ENCODE data around the gene VANGL2.

Gene VANGL2

DNA sequence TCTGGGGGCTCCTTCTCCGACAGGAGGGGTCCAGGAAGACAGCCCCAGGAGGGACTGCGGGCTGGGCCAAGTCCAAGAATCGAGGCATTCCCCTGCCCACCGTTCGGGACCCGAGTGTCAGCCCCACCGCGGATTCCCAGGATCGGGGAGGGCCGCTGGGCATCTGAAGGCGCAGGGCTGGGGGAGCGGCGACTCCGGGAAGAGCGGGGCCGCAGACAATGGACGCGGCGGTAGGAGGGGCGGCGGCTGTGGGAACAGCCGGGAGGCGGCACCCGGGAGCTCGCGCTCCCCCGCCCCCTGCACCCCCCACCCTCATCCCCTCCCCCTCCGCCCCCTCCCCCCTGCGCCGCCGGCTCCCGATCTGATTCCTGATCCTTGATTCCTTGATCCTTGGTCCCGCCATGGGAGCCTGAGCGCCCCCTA, at the start of gene VANGL2:
VANGL2 (plus strand) TSS at position 342 of the 423 bp plus-strand sequence. CDS start 15,274 bp downstream, outside the sequence.
- in situ Hi-C loops (cut with HindIII; ENCODE audit: low sequenced_read_pairs): no loop called here

DNA sequence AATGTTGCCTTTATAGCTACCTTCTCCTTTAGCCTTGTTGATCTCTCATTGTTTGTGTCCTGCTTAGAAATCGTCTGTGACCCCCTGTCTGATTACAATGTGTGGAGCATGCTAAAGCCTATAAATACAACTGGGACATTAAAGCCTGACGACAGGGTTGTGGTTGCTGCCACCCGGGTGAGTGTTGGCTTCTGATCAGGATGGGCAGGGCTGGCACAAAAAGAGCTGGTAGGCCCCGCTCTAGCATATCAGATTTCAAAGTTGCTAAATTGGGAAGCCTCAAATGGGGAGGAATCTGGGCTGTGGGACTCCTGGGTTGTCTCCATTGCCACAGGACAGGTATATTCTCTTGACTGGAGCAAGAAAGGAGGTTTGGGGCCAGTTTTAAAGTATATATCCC, 48.7 kb upstream of the VANGL2 start:
- in situ Hi-C loops (cut with HindIII; ENCODE audit: low sequenced_read_pairs): no loop called here

DNA sequence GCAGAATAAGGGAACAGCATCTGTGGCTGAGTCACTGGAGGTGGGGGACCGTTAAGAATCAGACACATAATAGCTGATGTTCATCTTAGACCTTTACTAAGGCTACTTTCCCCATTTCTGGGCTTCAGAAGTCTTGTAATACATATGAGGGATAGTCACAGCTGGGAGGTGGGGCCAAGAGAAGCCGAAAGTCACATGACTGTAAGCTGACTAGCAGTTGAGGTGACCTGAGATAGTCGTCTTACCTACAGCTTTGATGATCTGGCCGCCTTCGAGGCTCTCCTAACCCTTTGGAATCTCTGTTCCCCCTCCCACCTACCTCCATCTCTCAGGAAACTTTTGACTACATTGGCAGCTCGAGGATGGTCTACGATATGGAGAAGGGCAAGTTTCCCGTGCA, 47.8 kb upstream of the VANGL2 start:
- in situ Hi-C loops (cut with HindIII; ENCODE audit: low sequenced_read_pairs): no loop called here

DNA sequence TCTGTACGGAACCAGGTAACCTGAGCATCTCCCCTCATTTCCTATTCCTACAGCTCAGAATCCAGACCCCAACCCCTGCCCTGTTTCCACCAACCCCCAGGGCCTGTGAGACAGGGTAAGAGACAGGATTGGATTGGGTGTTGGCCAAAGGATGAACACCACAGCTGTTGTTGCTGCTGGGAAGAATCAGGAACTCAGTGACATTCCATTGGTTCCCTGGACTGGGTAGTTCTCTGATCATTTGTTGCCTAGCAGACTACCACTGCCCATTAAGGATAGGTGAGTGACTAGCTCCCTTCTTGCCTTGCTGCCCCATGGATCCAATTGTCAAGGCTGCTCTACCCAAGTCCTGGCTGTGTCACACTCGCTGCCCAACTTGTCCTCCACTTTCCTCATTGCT, 47.1 kb upstream of the VANGL2 start:
- in situ Hi-C loops (cut with HindIII; ENCODE audit: low sequenced_read_pairs): no loop called here

DNA sequence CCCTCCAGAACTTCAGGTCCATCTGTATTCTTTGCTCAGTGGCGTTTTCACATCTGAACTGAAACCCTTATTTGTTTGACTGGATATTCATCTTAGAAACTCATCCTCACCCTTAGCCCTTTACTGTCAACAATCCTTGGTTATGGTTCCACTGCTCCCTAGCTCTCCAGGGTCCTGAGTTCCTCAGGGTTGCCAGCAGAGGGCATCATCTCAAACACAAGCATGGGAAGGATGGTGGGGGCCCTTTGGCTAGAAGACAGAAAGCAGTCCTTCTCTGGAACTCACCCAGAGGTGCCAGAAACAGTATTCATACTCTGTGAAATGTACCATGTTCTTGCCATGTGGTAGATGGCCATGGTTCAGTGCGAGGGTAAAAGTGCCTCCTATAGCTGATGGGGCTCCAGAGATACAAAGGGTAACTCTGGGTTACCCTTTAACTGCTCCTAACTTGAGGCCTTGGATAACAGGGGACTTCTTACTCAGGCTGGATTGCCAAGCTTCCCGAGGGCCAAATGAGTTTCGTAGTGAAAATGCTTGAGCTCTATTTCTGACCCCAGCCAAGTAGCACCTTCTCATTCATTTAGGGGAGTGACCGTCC, 45.9 kb upstream of the VANGL2 start:
- in situ Hi-C loops (cut with HindIII; ENCODE audit: low sequenced_read_pairs): no loop called here

DNA sequence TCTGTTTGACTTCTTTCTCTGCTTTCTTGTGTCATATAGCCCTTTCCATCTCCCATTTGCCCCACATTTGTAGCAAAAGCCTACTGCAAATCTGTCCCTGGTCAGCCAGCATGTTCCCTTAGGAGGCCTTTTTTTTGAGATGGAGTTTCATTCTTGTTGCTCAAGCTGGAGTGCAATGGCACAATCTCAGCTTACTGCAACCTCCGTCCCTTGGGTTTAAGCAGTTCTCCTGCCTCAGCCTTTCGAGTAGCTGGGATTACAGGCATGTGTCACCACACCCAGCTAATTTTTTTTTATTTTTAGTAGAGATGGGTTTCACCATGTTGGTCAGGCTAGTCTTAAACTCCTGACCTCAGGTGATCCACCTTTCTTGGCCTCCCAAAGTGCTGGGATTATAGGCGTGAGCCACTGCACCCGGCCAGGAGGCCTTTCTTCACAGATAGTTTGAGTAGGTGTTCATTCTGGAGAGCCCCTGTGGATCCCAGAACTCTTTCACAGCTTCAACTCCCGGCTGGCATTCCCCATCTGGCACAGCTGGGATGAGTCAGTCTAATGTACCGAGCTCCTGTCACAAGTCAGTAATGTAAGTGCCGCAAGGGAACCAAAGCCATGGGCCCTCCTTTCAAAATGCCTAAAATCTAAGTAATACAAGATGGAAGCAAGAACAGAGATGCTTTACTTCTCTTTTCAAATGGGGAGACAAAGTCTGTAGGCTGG, 42.9 kb upstream of the VANGL2 start:
- in situ Hi-C loops (cut with HindIII; ENCODE audit: low sequenced_read_pairs): no loop called here

DNA sequence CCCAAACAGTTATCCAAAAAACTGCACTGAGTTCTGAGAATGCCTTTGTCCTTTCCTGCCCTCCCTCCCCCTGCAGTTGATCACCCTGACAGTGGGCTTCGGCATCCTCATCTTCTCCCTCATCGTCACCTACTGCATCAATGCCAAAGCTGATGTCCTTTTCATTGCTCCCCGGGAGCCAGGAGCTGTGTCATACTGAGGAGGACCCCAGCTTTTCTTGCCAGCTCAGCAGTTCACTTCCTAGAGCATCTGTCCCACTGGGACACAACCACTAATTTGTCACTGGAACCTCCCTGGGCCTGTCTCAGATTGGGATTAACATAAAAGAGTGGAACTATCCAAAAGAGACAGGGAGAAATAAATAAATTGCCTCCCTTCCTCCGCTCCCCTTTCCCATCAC, 42.3 kb upstream of the VANGL2 start:
- in situ Hi-C loops (cut with HindIII; ENCODE audit: low sequenced_read_pairs): no loop called here

DNA sequence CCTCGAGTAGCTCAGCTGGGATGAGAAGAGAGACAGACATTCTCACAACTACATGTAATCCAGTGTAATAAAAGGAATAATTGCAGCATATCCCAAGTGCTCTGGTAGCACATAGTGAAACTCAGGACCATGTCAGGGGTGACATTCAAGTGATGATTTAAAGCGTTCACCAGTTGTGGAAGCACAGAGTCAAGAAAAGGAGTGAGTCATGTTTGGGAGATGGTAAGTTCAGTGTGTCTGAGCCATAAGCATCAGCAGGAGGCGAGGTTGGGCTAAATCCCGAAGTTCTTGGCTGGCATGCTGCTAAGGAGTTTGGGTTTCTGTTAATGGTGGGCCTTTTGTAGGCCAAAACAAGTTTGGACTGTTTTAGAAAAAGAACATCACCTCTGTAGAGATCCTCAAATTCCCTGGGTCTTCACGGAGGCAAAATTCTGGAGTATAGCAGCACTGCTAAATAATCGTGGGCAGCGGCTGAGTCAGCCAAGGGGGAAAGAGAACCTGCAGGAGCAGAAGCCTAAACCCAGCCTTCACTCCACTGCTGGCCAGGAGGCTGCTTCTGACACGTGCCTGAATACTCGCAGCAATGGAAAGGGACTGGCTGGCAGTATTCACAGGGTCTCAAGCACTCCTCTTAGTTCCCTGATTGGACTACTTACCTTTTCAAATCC, 40.7 kb upstream of the VANGL2 start:
- in situ Hi-C loops (cut with HindIII; ENCODE audit: low sequenced_read_pairs): no loop called here

DNA sequence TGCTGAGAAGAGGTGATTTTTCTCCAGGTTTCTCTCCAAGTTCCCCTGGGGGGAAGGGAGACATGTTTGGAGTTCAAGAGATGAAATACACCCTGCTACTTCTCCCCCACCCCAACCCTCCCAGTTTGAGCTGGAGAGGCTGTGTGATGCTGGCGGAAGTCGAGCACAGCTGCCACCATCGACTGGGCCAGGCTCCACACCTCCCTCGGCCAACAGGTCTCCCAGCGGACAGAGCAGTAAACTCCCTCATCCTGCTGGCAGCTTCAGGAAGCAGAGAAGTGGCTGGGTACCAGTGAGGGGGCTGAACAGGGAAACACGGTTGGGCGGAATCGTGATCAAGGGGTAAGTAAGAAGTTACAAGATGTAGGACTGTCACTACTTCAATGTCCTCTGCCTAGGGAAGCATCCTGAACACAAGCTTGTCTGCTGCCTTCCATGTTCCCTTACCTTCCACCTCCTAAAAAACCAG, 40.1 kb upstream of the VANGL2 start:
- in situ Hi-C loops (cut with HindIII; ENCODE audit: low sequenced_read_pairs): no loop called here

DNA sequence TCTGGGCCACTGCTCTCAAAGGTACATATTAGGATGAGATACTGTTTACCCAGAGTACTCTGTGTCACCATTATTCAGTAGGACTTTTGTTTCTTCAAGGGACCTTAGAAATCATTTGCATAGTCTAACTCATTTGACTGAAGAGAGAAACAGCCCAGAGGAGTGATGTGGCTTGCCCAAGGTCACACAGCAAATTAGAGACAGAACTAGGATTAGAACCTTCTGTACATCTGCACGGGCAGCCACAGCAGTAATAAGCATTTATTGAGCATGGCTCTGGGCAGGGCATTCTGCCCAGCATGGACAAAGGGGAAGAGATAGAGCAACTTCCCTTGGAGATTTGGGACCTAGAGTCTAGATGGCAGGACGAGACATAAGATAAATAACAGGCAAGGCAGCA, 39.2 kb upstream of the VANGL2 start:
- in situ Hi-C loops (cut with HindIII; ENCODE audit: low sequenced_read_pairs): no loop called here

DNA sequence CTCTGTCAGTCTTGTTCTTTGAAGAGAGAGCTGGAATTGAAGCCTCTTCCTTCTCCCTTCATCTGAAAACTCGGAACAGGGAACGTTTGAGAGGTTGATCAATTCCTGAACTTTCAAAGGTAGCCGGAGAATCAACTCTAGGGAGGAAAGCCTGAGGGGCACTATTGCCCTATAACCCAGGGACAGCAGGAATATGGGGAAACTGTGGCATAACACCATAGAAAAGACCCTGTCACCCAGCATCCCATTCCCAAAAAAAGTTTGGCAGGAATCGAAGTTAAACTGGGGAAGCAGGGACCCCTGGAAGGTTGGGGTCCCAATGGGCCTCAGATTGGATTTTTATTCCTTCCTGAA, 38.6 kb upstream of the VANGL2 start:
- in situ Hi-C loops (cut with HindIII; ENCODE audit: low sequenced_read_pairs): no loop called here

DNA sequence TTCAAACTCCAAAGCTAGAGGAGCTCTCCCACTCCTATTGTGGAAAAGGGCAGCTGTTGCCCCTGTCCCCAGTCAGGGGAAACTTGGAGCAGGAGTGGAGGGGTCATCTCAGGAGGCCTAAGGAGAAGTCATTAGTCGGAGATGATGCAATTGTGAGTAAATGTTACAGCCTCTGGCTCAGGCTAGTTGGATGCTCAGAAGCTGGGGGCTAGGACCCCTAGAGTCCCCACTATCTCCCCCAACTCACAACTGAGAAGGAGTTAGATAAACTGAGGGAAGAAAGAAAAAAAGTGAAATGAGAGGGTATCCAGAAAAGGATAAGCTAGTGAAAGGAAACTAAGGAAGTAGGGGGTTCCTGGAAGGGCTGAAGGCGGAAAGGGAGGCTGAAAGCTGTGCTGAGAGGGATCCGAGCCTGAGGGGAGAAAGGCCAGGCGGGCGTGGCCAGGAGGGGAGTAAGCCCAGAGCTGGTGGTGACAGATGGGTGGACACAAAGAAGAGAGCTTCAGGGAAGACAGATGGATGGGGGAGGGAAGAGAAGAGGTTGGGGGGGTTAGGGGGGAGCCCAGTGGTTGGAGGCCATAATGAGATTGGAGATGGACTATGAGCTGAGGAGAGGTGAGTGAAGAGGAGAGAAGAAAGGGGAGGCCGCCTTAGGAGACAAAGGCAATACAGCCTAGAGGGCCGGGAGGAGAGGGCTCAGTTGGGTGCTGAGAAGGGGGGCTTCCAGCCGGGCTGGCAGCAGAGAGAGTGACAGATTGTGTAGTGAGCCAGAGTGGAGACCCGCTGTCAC, 38.0 kb upstream of the VANGL2 start:
- in situ Hi-C loops (cut with HindIII; ENCODE audit: low sequenced_read_pairs): no loop called here

DNA sequence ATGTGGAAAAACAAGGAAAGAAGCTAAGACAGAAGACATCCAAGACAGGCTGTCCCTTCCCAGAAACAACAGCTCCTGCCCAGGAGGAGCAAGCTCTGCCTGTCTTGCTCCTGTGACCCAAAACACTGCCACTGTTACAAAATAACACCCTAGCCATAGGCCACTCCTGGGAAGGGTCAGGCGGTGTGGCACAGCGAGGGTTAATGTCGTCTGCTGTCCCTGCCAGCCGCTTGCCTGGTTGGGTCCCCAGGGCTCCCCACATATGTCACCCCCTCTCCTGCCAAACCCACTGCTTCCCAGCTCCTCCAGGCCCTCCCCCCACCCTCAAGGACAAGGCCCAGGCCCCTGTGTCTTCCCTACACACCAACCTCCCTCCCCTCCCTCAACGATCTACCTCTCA, 37.4 kb upstream of the VANGL2 start:
- in situ Hi-C loops (cut with HindIII; ENCODE audit: low sequenced_read_pairs): no loop called here

DNA sequence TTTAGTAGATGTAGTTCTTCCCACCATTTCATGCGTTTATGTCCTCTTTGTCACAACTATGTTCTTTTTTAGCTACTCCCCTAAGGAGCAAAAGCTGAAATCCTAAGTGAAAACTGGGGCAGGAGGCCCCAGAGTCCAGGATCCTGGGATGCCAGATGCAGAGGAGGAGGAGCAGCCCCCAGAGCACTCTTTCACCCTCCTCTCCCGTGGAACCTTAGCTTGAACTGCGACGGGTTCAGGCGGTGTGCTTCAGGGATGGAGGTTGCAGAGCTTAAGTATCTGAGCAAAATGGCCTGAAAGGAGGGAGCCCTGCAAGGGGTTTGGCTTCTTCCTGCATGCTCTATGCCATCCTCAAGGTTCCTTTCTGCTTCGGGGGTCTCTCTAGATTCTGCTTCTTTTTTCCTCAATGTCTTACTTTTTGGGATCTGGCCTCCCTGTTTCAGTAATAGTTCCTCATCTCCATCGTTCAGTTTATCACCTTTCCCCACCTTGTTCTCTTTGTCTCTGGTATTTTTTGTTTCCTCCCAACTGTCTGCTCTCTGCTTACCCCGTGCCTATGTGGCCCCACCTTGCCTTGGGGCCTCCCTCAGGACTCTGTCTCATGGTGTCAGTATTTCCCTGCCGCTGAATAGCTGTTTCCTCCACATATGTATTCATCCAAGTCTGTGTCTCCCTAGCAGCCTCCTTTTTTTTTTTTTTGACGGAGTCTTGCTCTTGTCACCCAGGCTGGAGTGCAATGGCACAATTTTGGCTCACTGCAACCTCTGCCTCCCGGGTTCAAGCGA, 36.2 kb upstream of the VANGL2 start:
- in situ Hi-C loops (cut with HindIII; ENCODE audit: low sequenced_read_pairs): no loop called here

DNA sequence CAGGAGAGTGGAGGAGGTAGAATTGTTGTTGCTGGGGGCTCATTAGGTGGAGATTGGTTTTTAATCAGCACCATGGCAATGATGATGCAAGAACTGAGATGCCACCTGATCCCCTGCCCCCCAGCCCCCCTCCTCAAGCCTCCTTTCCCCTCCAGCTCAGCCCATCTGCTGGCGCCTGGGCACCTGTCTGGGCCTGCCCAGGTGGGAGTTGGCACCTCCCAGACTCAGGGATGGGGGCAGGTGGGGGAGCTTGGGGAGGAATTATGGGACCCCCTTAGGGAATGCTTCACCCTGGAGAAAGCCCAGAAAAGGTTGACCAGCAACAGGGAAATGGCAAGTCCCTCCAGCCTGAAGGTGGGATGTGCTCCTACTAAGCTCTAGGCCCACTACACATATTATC, 35.0 kb upstream of the VANGL2 start:
- in situ Hi-C loops (cut with HindIII; ENCODE audit: low sequenced_read_pairs): no loop called here

DNA sequence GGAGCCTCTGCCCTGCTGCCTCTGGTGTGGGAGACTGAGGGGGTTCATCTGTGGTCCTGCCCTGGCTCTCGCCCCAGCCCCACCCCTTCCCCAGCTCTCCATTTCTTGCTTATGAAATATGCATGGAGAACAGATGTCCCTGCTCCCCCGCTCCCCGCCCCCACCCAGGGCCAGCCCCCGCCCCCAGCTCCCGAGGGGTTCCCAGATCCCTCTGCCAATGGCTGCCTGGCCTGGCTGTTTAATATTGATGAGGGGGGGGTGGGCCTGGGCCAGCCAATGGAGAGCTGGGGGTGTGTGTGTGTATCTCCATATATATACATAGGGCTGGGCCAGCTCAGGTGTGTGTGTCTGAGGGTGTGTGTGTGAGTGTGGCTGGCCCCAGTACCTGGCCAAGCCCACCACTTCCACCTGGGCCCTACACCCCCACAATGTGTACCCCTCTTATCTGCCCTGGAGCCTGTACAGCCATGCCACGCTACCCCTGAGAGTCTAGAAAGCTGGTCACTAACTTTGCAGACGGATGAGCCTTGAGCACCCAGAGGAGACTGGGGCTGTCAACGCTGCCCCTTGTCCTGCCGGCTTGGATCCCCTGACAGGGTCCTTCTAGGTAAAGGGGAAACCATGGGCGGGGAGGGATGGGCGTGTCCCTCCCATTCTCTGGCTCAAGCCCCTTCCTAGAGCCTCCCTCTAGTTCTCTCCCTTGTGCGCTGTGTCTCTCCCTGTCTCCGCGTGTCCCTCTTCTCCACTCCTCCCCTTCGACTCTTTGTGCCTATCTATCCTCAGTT, 33.4 kb upstream of the VANGL2 start, which contains the start of gene NHLH1:
NHLH1 (plus strand) TSS at position 341 of the 785 bp plus-strand sequence. CDS start 3,661 bp downstream, outside the sequence.
- in situ Hi-C loops (cut with HindIII; ENCODE audit: low sequenced_read_pairs): no loop called here

DNA sequence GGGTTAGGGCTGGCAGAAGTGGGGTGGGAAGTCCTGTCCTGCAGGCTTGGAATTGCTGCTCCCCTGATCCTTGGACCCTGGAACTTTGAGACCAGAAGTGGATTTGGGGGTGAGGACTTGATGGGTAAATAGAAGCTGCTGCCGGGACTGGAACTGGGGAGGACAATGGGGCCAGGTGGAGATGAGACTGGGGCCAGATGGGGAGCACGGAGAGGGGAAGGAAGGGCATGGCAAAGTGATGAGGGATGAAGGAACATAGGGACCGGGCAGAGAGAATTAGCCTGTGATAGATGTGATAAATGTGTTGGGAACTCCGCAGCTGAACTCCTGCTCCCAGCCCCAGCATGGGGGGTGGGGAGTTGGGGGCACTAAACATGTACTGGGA, 32.9 kb upstream of the VANGL2 start:
- in situ Hi-C loops (cut with HindIII; ENCODE audit: low sequenced_read_pairs): no loop called here

DNA sequence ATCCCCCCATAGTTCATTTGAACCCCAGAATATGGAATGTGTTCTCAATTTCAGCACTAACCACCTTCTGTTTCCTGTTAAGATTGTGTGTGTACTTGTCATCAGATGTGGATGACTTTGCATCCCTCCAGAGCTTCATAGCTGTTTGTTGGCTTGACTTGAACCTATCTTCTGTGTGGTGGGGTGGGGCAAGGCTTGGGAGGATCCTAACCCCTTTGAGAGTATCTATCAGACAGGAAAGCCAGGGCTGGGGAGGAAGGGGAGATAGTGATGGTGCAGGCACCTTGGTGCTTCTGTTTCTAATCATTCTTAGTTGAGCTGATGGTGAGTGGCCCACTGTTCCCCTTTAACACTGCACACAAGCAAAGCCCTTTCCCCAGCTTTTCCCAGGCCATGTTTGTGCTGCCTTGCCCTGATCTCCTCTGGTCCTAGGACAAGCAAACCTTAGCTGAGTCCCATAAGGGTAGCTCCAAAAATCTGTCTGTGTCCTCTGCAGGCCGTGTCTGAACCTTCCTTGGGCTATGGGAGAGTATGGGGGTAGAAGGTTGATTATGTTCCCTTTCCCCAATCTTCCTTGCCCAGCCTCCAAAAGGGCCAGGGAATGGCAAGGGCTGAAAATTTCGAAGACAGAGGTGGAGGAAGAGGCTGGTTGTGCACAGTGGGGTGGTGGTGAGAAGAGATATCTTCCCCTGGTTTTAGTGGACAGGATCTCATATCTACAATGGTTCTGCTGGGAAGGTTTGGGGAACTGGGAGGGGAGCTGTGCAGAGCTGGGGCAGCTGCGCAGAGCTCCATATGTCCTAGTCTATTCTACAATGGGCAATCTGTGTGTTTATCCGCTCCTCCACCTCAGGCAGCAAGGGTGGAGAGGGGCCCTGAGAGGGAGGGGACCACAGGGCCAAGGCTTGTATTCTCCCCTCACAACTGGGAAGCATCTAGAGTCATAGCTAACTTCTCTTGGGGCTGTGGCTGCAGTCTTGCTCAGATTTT, 32.1 kb upstream of the VANGL2 start:
- in situ Hi-C loops (cut with HindIII; ENCODE audit: low sequenced_read_pairs): no loop called here

DNA sequence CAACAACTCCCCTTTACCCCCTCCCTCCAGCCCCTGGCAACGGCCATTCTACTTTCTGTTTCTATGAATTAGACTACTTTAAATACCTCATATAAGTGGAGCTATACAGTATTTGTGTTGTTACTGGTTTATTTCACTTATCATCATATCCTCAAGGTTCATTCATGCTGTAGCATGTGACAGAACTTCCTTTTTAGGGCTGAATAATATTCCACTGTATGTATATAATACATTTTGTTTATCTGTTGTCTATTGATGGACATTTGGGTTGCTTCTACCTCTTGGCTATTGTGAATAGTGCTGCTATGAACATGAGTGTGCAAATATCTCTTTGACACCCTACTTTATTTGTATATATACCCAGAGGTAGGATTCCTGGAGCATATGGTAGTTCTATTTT, 31.3 kb upstream of the VANGL2 start:
- in situ Hi-C loops (cut with HindIII; ENCODE audit: low sequenced_read_pairs): no loop called here
